NOMO-1 treated with DMSO at 0.1 percent for 48 hours (cell line): ENCODE measurements around the gene ISG20L2.
"Not testable (repeated sequence)": the region's sequence is repeated elsewhere in the genome, so short reads cannot be mapped to it uniquely, and the experiment has no call there.

Experiments used
- DNase-seq: peaks from one replicate; lab custom pipeline; 2025; ENCODE audit not compliant: unreplicated experiment; lab: John Stamatoyannopoulos, UW

ISG20L2 gene

GRCh38 chr1:156728599-156729462 lies at the start of gene ISG20L2:
Gene ISG20L2 (minus strand): TSS chr1:156728766. CDS start chr1:156727652, 1,114 bp downstream.
- DNase-seq, result peak; percentile 98

- no peak for DNase-seq
Observed at GRCh38 chr1:156777573-156777972, 49.0 kb upstream of the ISG20L2 start.

- no peak for DNase-seq
Observed at GRCh38 chr1:156776942-156777341, 48.4 kb upstream of the ISG20L2 start.

- no peak for DNase-seq
Observed at GRCh38 chr1:156775799-156776198, 47.2 kb upstream of the ISG20L2 start.

GRCh38 chr1:156773607-156774006 lies 45.0 kb upstream of the ISG20L2 start:
- DNase-seq, result no peak

- no peak for DNase-seq
Observed at GRCh38 chr1:156772728-156773497, 44.3 kb upstream of the ISG20L2 start.

GRCh38 chr1:156772222-156772621 lies 43.7 kb upstream of the ISG20L2 start:
- DNase-seq, result no peak

GRCh38 chr1:156768610-156769295 lies 40.2 kb upstream of the ISG20L2 start:
- no peak for DNase-seq

GRCh38 chr1:156767879-156768604 lies 39.5 kb upstream of the ISG20L2 start:
- no peak for DNase-seq

- peak; percentile 100 for DNase-seq
Observed at GRCh38 chr1:156767101-156767878, 38.7 kb upstream of the ISG20L2 start, which contains the start of gene PRCC. Gene PRCC (plus strand): TSS chr1:156767535. CDS start chr1:156767772, 237 bp downstream.

GRCh38 chr1:156766298-156767100 lies 37.9 kb upstream of the ISG20L2 start:
- no peak for DNase-seq

- peak; percentile 66 for DNase-seq
Observed at GRCh38 chr1:156765666-156766065, 37.1 kb upstream of the ISG20L2 start.

GRCh38 chr1:156765136-156765535 lies 36.6 kb upstream of the ISG20L2 start:
- not testable (repeated sequence) for DNase-seq

GRCh38 chr1:156760796-156761104 lies 32.2 kb upstream of the ISG20L2 start:
- no peak for DNase-seq

GRCh38 chr1:156760092-156760795 lies 31.7 kb upstream of the ISG20L2 start:
- no peak for DNase-seq

- not testable (repeated sequence) for DNase-seq
Observed at GRCh38 chr1:156757572-156758253, 29.1 kb upstream of the ISG20L2 start.

- DNase-seq, result no peak
Observed at GRCh38 chr1:156756355-156756754, 27.8 kb upstream of the ISG20L2 start.

- no peak for DNase-seq
Observed at GRCh38 chr1:156755527-156755950, 27.0 kb upstream of the ISG20L2 start.
